SK-N-SH (cell line): ENCODE measurements around the gene FOXO1. TPM values are rescaled to one million over a fixed set of nuclear protein-coding genes. Genes with fewer than 3 reads are reported as not detected.

Source experiments
- CTCF ChIA-PET: fragments of 300-600, 350-600 bp; formaldehyde crosslinking; extraction: SDS; loops from one replicate; lab custom pipeline; 2021; lab: Yijun Ruan, JAX
- POLR2A ChIA-PET: fragments of 350-600 bp; sonication (Branson Sonifier 250); formaldehyde crosslinking; extraction: SDS; loops from one replicate; lab custom pipeline; 2020; ENCODE audit warnings: antibody characterized with exemption, inconsistent platforms; lab: Yijun Ruan, JAX
- DNase-seq: peaks from one replicate; pipeline ENCODE4 v3.0.0; 2012
- H2AFZ ChIP-seq: fragments of 200-600 bp; sonication (generic); 2 replicates; pipeline ENCODE4 v1.8.1; 2016; ENCODE audit warnings: antibody characterized with exemption, mild to moderate bottlenecking, low read depth
- H3F3A ChIP-seq: fragments of 200-600 bp; sonication (generic); replicated peaks from 2 replicates; pipeline ENCODE3; 2016; ENCODE audit warnings: antibody characterized with exemption, mild to moderate bottlenecking; ENCODE audit not compliant: insufficient read depth
- H3K27ac ChIP-seq, 2 experiments: fragments of 200-500 bp in 1 of 2; fragments of 200-600 bp in 1 of 2; sonication (Bioruptor generic) in 1 of 2; sonication (generic), shearing (Covaris generic) in 1 of 2; 2 replicates each; pipeline versions ENCODE4 v1.5.1 to v1.6.1; 2014 to 2016; ENCODE audit warnings: low read depth in 2 of 2, inconsistent platforms in 1 of 2, low read length in 1 of 2, mild to moderate bottlenecking in 1 of 2, mixed read lengths in 1 of 2
- H3K27me3 ChIP-seq: fragments of 200-600 bp; sonication (generic), shearing (Covaris generic); 2 replicates; pipeline ENCODE4 v1.6.1; 2016; ENCODE audit warnings: mixed run types; ENCODE audit not compliant: insufficient read depth
- H3K36me3 ChIP-seq, 2 experiments: fragments of 200-500 bp in 1 of 2; fragments of 200-600 bp in 1 of 2; sonication (Bioruptor generic) in 1 of 2; sonication (generic) in 1 of 2; replicated peaks in 1 of 2; 2 replicates each; pipeline versions ENCODE3 to v1.5.1; 2014 to 2016; ENCODE audit warnings: low read length in 1 of 2, mild to moderate bottlenecking in 1 of 2; ENCODE audit not compliant: insufficient read depth in 2 of 2, control insufficient read depth in 1 of 2
- H3K4me1 ChIP-seq, 2 experiments: fragments of 200-500 bp in 1 of 2; fragments of 200-600 bp in 1 of 2; sonication (Bioruptor generic) in 1 of 2; sonication (generic), shearing (Covaris generic) in 1 of 2; 2 replicates each; pipeline versions ENCODE4 v1.5.1 to v1.6.1; 2014 to 2016; ENCODE audit warnings: low read depth in 1 of 2, low read length in 1 of 2, mixed run types in 1 of 2; ENCODE audit not compliant: insufficient read depth in 2 of 2, control insufficient read depth in 1 of 2
- H3K4me2 ChIP-seq: fragments of 200-600 bp; sonication (generic), shearing (Covaris generic); 2 replicates; pipeline ENCODE4 v1.6.1; 2017; ENCODE audit warnings: mixed run types
- H3K4me3 ChIP-seq, 2 experiments: fragments of 200-500 bp in 1 of 2; fragments of 200-600 bp in 1 of 2; sonication (Bioruptor generic) in 1 of 2; sonication (generic), shearing (Covaris generic) in 1 of 2; 2 replicates each; pipeline versions ENCODE4 v1.5.1 to v1.8.1; 2014 to 2016; ENCODE audit warnings: low read depth in 2 of 2, inconsistent platforms in 1 of 2, low read length in 1 of 2, mild to moderate bottlenecking in 1 of 2, mixed read lengths in 1 of 2, moderate library complexity in 1 of 2
- H3K79me2 ChIP-seq: fragments of 200-600 bp; sonication (generic); 2 replicates; pipeline ENCODE4 v1.8.1; 2017; ENCODE audit warnings: mild to moderate bottlenecking; ENCODE audit not compliant: insufficient read depth
- H3K9ac ChIP-seq: fragments of 200-600 bp; sonication (generic); 2 replicates; pipeline ENCODE4 v1.6.1; 2017; ENCODE audit warnings: mixed run types
- H3K9me2 ChIP-seq: fragments of 200-600 bp; sonication (generic); 2 replicates; pipeline ENCODE4 v1.6.1; 2017; ENCODE audit warnings: mixed run types
- H3K9me3 ChIP-seq: fragments of 200-600 bp; sonication (generic); 2 replicates; pipeline ENCODE4 v1.6.1; 2017; ENCODE audit warnings: mixed run types, mild to moderate bottlenecking, moderate library complexity
- H4K20me1 ChIP-seq: fragments of 200-600 bp; sonication (generic); 2 replicates; pipeline ENCODE4 v1.6.1; 2017; ENCODE audit warnings: mild to moderate bottlenecking, mixed run types; ENCODE audit not compliant: insufficient read depth
- EP300 ChIP-seq, 2 experiments: IDR thresholded peaks; 2 replicates each; pipeline versions ENCODE4 v1.4.0 to v1.6.1; 2012; ENCODE audit warnings: borderline replicate concordance in 1 of 2, low read depth in 1 of 2, low read length in 1 of 2
- EZH2phosphoT487 ChIP-seq: fragments of 200-600 bp; sonication (generic); IDR thresholded peaks from 2 replicates; pipeline ENCODE4 v1.6.1; 2017; ENCODE audit warnings: low read depth, mixed run types, mild to moderate bottlenecking, antibody characterized with exemption, moderate library complexity, borderline replicate concordance
- FOSL2 ChIP-seq: IDR thresholded peaks from 2 replicates; pipeline ENCODE4 v1.4.0; 2012; ENCODE audit warnings: low read depth, mild to moderate bottlenecking, moderate library complexity, borderline replicate concordance
- FOXJ3 ChIP-seq: sonication (generic); formaldehyde crosslinking; IDR thresholded peaks from 2 replicates; pipeline ENCODE4 v1.5.1; 2020; ENCODE audit warnings: mild to moderate bottlenecking, missing genetic modification reagents
- JUND ChIP-seq: IDR thresholded peaks from 2 replicates; pipeline ENCODE4 v1.4.0; 2012
- NFIC ChIP-seq: IDR thresholded peaks from 2 replicates; pipeline ENCODE4 v1.4.0; 2012; ENCODE audit warnings: borderline replicate concordance
- POLR2AphosphoS5 ChIP-seq: IDR thresholded peaks from 2 replicates; pipeline ENCODE4 v1.6.1; 2012; ENCODE audit warnings: low read depth, low read length
- RAD21 ChIP-seq: IDR thresholded peaks from 2 replicates; pipeline ENCODE4 v1.6.1; 2012; ENCODE audit warnings: mild to moderate bottlenecking, low read length
- SMC3 ChIP-seq: IDR thresholded peaks from 2 replicates; pipeline ENCODE4 v1.6.1; 2012; ENCODE audit warnings: low read depth, low read length, improper control_type of control experiment
- TCF12 ChIP-seq: IDR thresholded peaks from 2 replicates; pipeline ENCODE4 v1.4.0; 2012
- WGBS: methylation state at CpG from one replicate; pipeline ENCODE4 v1.1.6; 2017; ENCODE audit warnings: low lambda C conversion rate; 5-methylcytosine and 5-hydroxymethylcytosine counted together
- polyA plus RNA-seq, 3 experiments: library from polyadenylated mRNA; depleted of rRNA; stranded (reverse); fragments of >200 nt; gene quantifications; 2 replicates each; pipeline ENCODE4 v1.2.3, GENCODE V29; 2012
- TF ChIP-seq, protein P1 (sequence below): fragments of 200-600 bp; sonication (generic); IDR thresholded peaks from 2 replicates; pipeline ENCODE4 v1.6.1; 2017; ENCODE audit warnings: antibody characterized with exemption, mild to moderate bottlenecking, moderate library complexity
- TF ChIP-seq, protein P2 (sequence below): IDR thresholded peaks from 2 replicates; pipeline ENCODE4 v1.4.0; 2012; ENCODE audit warnings: low read depth, borderline replicate concordance
- TF ChIP-seq, protein P3 (sequence below): IDR thresholded peaks from 2 replicates; pipeline ENCODE4 v1.4.0; 2012; ENCODE audit warnings: low read depth
- TF ChIP-seq, protein P4 (sequence below): fragments of 150-350 bp; IDR thresholded peaks from 2 replicates; pipeline ENCODE4 v1.6.1; 2017; ENCODE audit warnings: antibody characterized with exemption, low read length, low read depth, borderline replicate concordance
- TF ChIP-seq, protein P5 (sequence below): fragments of 150-350 bp; IDR thresholded peaks from 2 replicates; pipeline ENCODE4 v1.6.1; 2016; ENCODE audit warnings: mild to moderate bottlenecking, low read depth, low read length

The FOXO1 gene
- polyA plus RNA-seq, 1 of the 3 experiments (the other 2 are of a cell fraction) = 1.8 TPM

DNA sequence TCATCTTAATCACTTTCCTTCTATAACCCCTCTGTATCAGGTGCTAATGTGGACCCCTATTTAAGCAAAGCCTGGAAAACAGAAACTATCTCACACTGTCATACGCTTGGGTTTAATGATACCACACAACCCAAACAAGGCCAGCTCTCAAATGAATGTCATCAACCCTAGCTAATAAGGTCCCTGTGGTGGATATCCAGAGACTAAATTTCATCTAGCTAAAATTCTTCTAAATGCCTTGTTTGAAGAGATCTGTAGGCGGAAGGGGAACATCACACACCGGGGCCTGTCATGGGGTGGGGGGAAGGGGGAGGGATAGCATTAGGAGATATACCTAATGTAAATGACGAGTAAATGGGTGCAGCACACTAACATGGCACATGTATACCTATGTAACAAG, 95.5 kb downstream of the FOXO1 start:
- TF ChIP-seq TCF12 (no peak), FOXJ3 (CRISPR knock-in tag) (no peak), JUND (no peak), NFIC (no peak), SMC3 (no peak), FOSL2 (no peak), RAD21 (no peak), POLR2AphosphoS5 (no peak), EZH2phosphoT487 (no peak), EP300 (IDR thresholded peaks at IDR 0.05; ENCODE audit: borderline replicate concordance in 1 of 2, low read depth in 1 of 2, low read length in 1 of 2) (no peak)
- TF ChIP-seq, protein P1, sequence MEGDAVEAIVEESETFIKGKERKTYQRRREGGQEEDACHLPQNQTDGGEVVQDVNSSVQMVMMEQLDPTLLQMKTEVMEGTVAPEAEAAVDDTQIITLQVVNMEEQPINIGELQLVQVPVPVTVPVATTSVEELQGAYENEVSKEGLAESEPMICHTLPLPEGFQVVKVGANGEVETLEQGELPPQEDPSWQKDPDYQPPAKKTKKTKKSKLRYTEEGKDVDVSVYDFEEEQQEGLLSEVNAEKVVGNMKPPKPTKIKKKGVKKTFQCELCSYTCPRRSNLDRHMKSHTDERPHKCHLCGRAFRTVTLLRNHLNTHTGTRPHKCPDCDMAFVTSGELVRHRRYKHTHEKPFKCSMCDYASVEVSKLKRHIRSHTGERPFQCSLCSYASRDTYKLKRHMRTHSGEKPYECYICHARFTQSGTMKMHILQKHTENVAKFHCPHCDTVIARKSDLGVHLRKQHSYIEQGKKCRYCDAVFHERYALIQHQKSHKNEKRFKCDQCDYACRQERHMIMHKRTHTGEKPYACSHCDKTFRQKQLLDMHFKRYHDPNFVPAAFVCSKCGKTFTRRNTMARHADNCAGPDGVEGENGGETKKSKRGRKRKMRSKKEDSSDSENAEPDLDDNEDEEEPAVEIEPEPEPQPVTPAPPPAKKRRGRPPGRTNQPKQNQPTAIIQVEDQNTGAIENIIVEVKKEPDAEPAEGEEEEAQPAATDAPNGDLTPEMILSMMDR = no peak
- TF ChIP-seq, protein P2, sequence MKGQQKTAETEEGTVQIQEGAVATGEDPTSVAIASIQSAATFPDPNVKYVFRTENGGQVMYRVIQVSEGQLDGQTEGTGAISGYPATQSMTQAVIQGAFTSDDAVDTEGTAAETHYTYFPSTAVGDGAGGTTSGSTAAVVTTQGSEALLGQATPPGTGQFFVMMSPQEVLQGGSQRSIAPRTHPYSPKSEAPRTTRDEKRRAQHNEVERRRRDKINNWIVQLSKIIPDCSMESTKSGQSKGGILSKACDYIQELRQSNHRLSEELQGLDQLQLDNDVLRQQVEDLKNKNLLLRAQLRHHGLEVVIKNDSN = no peak
- TF ChIP-seq, protein P3, sequence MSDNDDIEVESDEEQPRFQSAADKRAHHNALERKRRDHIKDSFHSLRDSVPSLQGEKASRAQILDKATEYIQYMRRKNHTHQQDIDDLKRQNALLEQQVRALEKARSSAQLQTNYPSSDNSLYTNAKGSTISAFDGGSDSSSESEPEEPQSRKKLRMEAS = no peak
- TF ChIP-seq, protein P4, sequence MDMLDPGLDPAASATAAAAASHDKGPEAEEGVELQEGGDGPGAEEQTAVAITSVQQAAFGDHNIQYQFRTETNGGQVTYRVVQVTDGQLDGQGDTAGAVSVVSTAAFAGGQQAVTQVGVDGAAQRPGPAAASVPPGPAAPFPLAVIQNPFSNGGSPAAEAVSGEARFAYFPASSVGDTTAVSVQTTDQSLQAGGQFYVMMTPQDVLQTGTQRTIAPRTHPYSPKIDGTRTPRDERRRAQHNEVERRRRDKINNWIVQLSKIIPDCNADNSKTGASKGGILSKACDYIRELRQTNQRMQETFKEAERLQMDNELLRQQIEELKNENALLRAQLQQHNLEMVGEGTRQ = no peak
- TF ChIP-seq, protein P5, sequence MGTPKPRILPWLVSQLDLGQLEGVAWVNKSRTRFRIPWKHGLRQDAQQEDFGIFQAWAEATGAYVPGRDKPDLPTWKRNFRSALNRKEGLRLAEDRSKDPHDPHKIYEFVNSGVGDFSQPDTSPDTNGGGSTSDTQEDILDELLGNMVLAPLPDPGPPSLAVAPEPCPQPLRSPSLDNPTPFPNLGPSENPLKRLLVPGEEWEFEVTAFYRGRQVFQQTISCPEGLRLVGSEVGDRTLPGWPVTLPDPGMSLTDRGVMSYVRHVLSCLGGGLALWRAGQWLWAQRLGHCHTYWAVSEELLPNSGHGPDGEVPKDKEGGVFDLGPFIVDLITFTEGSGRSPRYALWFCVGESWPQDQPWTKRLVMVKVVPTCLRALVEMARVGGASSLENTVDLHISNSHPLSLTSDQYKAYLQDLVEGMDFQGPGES = no peak
- H3K36me3 ChIP-seq = no peaks in the 10 kb centered on the region
- H3F3A ChIP-seq = no peaks in the 10 kb centered on the region
- no peaks in the 10 kb centered on the region for H3K9me3 ChIP-seq
- H2AFZ ChIP-seq = no peak overlapping the region
- H4K20me1 ChIP-seq = no peaks in the 10 kb centered on the region; the same call in 1 of the 2 replicates
- no peak overlapping the region for H3K4me2 ChIP-seq
- H3K4me3 ChIP-seq = no peak overlapping the region
- H3K9me2 ChIP-seq = no peaks in the 10 kb centered on the region
- no peaks in the 10 kb centered on the region; a peak in 1 of 4 replicates for H3K4me1 ChIP-seq
- ChIA-PET POLR2A (no interaction called here), CTCF (interaction anchor here (0.8 kb wide), 1 partner anchor 126 kb away, joined by 3 read pairs; no protein-coding TSS in a partner anchor)
- WGBS = 97% methylated on average over 4 of the region's 4 CpGs
- no peaks in the 10 kb centered on the region; the same call in 1 of the 2 replicates for H3K79me2 ChIP-seq
- H3K27ac ChIP-seq = no peak overlapping the region
- DNase-seq = no peak
- H3K27me3 ChIP-seq = no peaks in the 10 kb centered on the region
- H3K9ac ChIP-seq = no peak overlapping the region
